Thyroid gland (tissue), 4 donors: ENCODE measurements around the gene SLC6A19. TPM values are rescaled to one million over a fixed set of nuclear protein-coding genes. Genes with fewer than 3 reads are reported as not detected.

Experiments
- DNase-seq, 2 donors: peaks; one replicate each; pipeline ENCODE4 v3.0.0-alpha.2; 2019
- H3K27ac ChIP-seq, 3 donors: fragments of 200-600 bp; sonication (generic); 1 replicate in 2 of 3; 2 replicates in 1 of 3; pipeline ENCODE4 v1.5.1; 2016 to 2019; ENCODE audit warnings: mild to moderate bottlenecking in 1 of 3, moderate library complexity in 1 of 3
- H3K27me3 ChIP-seq: fragments of 200-600 bp; sonication (generic); one replicate; pipeline ENCODE4 v1.5.1; 2019
- H3K36me3 ChIP-seq, 2 donors: fragments of 200-600 bp; sonication (generic); one replicate each; pipeline ENCODE4 v1.5.1; 2016 to 2019
- H3K4me1 ChIP-seq, 2 donors: fragments of 200-600 bp; sonication (generic); one replicate each; pipeline ENCODE4 v1.5.1; 2017 to 2019
- H3K4me3 ChIP-seq, 3 donors: fragments of 200-600 bp; sonication (generic); replicated peaks in 1 of 3; 1 replicate in 2 of 3; 2 replicates in 1 of 3; pipeline ENCODE4 v1.5.1; 2016; ENCODE audit warnings: mild to moderate bottlenecking in 1 of 3
- H3K9me3 ChIP-seq: fragments of 200-600 bp; sonication (generic); one replicate; pipeline ENCODE4 v1.5.1; 2017
- POLR2A ChIP-seq, 2 donors: fragments of 450-650 bp; IDR thresholded peaks; one replicate each; pipeline ENCODE4 v1.6.1; 2017; ENCODE audit warnings: antibody characterized with exemption in 2 of 2, mild to moderate bottlenecking in 2 of 2, moderate library complexity in 1 of 2
- WGBS, 2 donors: methylation state at CpG; one replicate each; pipeline ENCODE4 v1.1.5; 2017; 5-methylcytosine and 5-hydroxymethylcytosine counted together
- intact Hi-C: fragments of 100-400 bp; cut with DNase I; formaldehyde crosslinking; loops from one replicate; pipeline ENCODE4 v1.15.1; 2023
- total RNA-seq, 4 donors: library from RNA; depleted of rRNA; stranded (reverse); fragments of >200 nt; gene quantifications; one replicate each; pipeline ENCODE4 v1.2.3, GENCODE V29; 2016
- TF ChIP-seq, protein P1 (sequence below), 6 experiments: fragments of 200-600 bp in 3 of 6; fragments of 450-650 bp in 3 of 6; sonication (generic) in 3 of 6; IDR thresholded peaks; one replicate each; pipeline ENCODE4 v1.5.1; 2016 to 2019; ENCODE audit warnings: antibody characterized with exemption in 6 of 6, mild to moderate bottlenecking in 2 of 6, inconsistent platforms in 1 of 6, moderate library complexity in 1 of 6

SLC6A19 gene
- total RNA-seq, 4 donors from 2014 or later, result not detected

DNA sequence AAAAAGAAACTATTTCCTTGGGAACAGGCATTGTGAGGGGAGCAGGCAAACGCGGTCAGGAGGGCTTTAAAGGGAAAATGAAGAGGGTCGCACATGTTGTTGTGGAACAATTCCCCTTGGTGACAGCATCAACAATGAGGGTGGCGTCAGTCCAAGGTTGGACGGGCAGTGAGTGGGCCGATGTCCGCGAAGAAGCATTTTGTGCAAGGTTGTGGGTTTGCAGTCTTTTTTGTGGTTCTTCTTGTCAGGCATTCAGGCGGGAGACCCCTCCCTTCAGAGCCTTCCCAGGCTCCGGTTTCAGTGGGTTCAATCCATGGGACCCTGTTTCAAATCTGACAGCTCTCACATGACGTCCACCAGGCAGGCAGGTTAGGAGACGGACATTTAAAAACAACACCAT lies 11.1 kb upstream of the SLC6A19 start:
- no peak for DNase-seq
- H3K27ac ChIP-seq, result no peak overlapping the region
- peaks cover 0 to 6% of the 10 kb centered on the region in 2 donors for H3K4me1 ChIP-seq
- H3K27me3 ChIP-seq, result no peaks in the 10 kb centered on the region
- no peak for TF ChIP-seq POLR2A (IDR thresholded peaks at IDR 0.05)
- TF ChIP-seq, protein P1, sequence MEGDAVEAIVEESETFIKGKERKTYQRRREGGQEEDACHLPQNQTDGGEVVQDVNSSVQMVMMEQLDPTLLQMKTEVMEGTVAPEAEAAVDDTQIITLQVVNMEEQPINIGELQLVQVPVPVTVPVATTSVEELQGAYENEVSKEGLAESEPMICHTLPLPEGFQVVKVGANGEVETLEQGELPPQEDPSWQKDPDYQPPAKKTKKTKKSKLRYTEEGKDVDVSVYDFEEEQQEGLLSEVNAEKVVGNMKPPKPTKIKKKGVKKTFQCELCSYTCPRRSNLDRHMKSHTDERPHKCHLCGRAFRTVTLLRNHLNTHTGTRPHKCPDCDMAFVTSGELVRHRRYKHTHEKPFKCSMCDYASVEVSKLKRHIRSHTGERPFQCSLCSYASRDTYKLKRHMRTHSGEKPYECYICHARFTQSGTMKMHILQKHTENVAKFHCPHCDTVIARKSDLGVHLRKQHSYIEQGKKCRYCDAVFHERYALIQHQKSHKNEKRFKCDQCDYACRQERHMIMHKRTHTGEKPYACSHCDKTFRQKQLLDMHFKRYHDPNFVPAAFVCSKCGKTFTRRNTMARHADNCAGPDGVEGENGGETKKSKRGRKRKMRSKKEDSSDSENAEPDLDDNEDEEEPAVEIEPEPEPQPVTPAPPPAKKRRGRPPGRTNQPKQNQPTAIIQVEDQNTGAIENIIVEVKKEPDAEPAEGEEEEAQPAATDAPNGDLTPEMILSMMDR (IDR thresholded peaks at IDR 0.05), result no peak
- no peak overlapping the region for H3K4me3 ChIP-seq
- H3K36me3 ChIP-seq, result no peaks in the 10 kb centered on the region
- WGBS, 2 donors, result 52 to 55% methylated on average over 12 of the region's 12 CpGs
- intact Hi-C loops, result no loop called here
- H3K9me3 ChIP-seq, result no peaks in the 10 kb centered on the region

DNA sequence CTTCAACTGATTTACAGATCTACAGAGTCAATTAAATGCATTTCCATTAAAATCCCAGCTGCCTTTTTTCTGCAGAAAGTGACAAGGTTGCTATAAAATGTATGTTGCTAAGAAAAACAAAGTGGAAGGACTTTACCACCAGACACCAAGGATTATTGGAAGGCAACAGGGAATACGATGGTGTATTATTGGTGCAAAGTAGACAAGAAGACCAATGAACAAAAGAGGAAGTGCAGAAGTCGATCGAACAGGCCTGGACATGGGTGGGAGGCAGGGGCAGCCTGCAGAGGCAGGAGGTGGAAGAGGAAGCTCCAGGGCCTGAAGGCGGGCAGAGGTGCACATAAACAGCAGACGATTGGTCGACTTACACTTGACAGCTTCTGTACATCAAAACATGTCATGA lies 10.6 kb upstream of the SLC6A19 start:
- Histone ChIP-seq H3K9me3 (no peaks in the 10 kb centered on the region), H3K4me1 (peaks cover 0 to 2% of the 10 kb centered on the region in 2 donors), H3K4me3 (no peak overlapping the region), H3K36me3 (no peaks in the 10 kb centered on the region), H3K27me3 (no peaks in the 10 kb centered on the region), H3K27ac (no peak overlapping the region)
- DNase-seq, result no peak
- 39 to 40% methylated on average over 6 of the region's 6 CpGs for WGBS, 2 donors
- TF ChIP-seq, protein P1 (IDR thresholded peaks at IDR 0.05), result no peak
- no peak for TF ChIP-seq POLR2A (IDR thresholded peaks at IDR 0.05)
- intact Hi-C loops, result no loop called here

DNA sequence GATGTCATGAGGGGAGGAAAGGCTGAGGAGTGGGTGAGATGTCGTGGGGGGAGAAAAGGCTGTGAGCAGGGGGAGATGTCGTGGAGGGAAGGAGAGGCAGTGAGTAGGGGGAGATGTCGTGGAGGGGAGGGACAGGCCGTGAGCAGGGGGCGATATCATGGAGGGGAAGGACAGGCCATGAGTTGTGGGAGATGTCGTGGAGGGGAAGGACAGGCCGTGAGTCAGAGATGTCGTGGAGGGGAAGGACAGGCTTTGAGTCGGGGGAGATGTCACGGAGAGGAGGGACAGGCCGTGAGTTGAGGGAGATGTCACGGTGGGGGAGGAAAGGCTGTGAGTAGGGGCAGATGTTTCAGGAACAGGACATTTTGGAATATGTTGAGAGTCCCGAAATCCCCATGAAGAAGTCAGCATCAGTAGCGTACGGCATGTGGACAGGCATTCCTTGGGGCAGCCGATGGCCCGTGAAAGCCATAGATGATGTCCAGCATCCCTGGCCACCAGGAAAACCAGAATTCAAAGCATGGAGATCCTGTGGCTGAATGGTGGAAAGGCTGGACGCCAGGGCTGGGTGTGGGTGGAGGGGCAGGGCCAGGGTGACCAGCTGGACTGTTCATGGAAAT lies 8.3 kb upstream of the SLC6A19 start:
- Histone ChIP-seq H3K36me3 (no peaks in the 10 kb centered on the region), H3K27me3 (no peaks in the 10 kb centered on the region), H3K27ac (no peak overlapping the region), H3K9me3 (no peaks in the 10 kb centered on the region), H3K4me3 (no peak overlapping the region), H3K4me1 (no peaks in the 10 kb centered on the region)
- WGBS, 2 donors, result 69 to 75% methylated on average over 17 to 18 of the region's 18 CpGs
- TF ChIP-seq POLR2A (IDR thresholded peaks at IDR 0.05), result no peak
- TF ChIP-seq, protein P1 (IDR thresholded peaks at IDR 0.05), result no peak
- DNase-seq, result no peak
- intact Hi-C loops, result no loop called here

DNA sequence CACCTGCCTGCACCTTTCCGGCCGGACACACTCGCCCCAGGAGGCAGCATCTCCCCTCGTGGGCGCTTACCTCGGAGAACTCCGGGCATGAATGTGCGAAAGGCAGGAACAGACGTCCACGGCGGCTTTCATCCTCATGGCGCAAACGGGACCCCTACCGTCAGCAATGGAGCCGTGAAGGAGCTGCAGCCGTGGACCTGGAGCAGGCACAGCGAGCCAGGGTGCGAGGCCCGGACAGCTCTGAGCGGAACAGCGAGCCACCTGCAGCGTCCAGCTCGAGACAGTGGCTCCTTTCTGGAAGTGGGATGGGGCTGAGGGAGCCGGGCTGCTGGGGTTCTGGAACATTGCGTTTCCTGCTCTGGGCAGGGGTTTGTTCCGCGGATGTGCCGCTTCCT lies 7.8 kb upstream of the SLC6A19 start:
- H3K36me3 ChIP-seq, result no peaks in the 10 kb centered on the region
- TF ChIP-seq POLR2A (IDR thresholded peaks at IDR 0.05), result no peak
- TF ChIP-seq, protein P1 (IDR thresholded peaks at IDR 0.05), result no peak
- no peaks in the 10 kb centered on the region for H3K4me1 ChIP-seq
- H3K9me3 ChIP-seq, result no peaks in the 10 kb centered on the region
- intact Hi-C loops, result no loop called here
- no peak overlapping the region for H3K27ac ChIP-seq
- no peaks in the 10 kb centered on the region for H3K27me3 ChIP-seq
- H3K4me3 ChIP-seq, result no peak overlapping the region
- 73 to 84% methylated on average over 18 to 28 of the region's 28 CpGs for WGBS, 2 donors
- no peak for DNase-seq

DNA sequence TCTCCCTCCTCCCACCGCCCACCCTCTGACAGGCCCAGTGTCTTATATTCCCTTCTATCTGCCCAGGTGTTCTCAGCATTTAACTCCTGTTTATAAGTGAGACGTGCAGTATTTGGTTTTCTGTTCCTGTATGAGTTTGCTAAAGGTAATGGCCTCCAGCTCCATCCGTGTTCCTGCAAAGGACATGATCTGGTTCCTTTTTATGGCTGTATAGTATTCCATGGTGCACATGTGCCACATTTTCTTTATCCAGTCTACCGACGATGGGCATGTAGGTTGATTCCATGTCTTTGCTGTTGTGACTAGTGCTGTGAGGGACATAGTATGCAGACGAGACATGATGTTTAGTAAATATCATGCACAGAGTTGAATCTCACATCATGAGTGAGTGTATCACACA lies 7.0 kb upstream of the SLC6A19 start:
- Histone ChIP-seq H3K4me1 (no peaks in the 10 kb centered on the region), H3K27me3 (no peaks in the 10 kb centered on the region), H3K36me3 (no peaks in the 10 kb centered on the region), H3K27ac (no peak overlapping the region), H3K4me3 (no peak overlapping the region), H3K9me3 (no peaks in the 10 kb centered on the region)
- intact Hi-C loops, result no loop called here
- 87 to 92% methylated on average over 6 of the region's 6 CpGs for WGBS, 2 donors
- TF ChIP-seq, protein P1 (IDR thresholded peaks at IDR 0.05), result no peak
- TF ChIP-seq POLR2A (IDR thresholded peaks at IDR 0.05), result no peak
- no peak for DNase-seq
